Stimulated activated CD8-positive, alpha-beta memory T cell treated with anti-CD3 and anti-CD28 coated beads, Interleukin-7, amount 100 ng/mL, for 4 hours (primary cell): ENCODE data around the gene PSMD8.
A peak's percentile ranks its signal among the peaks of the same experiment; 100 is the strongest.
"Not testable (repeated sequence)": the region's sequence is repeated elsewhere in the genome, so short reads cannot be mapped to it uniquely, and the experiment has no call there.

Experiments used
- DNase-seq, 2 donors: peaks; one replicate each; pipeline ENCODE4 v3.0.0-alpha.2; 2020; ENCODE audit warnings: low read depth in 2 of 2

PSMD8 gene

DNA sequence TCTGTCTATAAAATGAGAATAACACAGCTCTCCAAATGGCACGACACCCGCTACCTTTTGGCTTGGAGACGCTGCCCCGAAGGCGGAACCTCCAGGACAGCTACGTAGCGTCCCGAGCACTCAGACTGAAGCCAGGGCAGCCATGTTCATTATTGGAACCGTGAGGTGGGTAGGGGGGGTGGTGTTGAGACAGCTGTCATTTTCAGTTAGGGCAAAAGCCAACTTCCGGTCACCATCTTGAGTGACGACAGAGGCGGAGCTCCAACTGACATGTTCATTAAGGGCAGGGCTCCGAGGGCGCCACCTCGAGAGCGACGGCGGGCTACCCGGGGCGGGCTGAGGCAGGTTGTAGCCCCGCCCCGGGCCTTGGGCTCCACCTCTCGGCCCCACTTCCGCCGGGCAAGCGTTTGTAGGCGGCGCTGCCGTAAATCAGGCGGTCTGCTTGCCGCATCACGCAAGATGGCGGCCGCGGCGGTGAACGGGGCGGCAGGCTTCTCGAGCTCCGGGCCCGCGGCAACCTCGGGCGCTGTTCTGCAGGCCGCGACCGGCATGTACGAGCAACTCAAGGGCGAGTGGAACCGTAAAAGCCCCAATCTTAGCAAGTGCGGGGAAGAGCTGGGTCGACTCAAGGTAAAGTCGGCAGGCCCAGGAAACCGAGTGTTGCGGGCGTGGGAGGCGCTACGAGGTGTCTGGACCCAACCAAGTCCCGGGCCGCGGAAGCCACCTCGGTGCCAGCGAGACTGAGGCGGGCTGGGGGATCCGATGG is at the start of gene PSMD8:
PSMD8 (plus strand) TSS at position 240 of the 766 bp plus-strand sequence; CDS start at position 271, 31 bp downstream.
- DNase-seq: peak; percentile 98

DNA sequence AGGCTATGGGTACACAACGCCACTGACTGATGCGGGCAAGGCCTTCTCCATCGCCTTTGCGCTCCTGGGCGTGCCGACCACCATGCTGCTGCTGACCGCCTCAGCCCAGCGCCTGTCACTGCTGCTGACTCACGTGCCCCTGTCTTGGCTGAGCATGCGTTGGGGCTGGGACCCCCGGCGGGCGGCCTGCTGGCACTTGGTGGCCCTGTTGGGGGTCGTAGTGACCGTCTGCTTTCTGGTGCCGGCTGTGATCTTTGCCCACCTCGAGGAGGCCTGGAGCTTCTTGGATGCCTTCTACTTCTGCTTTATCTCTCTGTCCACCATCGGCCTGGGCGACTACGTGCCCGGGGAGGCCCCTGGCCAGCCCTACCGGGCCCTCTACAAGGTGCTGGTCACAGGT is 47.8 kb upstream of the PSMD8 start:
- DNase-seq: no peak

DNA sequence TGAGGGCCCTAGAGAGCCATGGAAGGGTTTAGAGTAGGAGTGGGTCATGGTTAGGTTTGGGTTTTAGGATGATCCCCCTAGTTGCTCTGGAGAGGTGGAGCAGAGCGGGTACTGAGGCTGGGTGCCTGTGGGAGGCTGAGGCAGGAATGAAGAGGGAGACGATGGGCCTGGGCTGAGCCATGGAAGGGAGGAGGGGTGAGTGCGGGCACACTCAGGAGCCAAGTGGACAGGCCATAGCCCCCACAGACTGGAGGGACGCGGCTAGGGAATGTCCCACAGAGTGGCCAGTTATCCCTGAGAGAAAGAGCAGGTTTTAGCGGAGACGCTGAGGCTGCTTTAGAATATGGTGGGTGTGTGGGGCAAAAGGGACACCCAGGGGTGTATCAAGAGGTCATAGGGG is 44.7 kb upstream of the PSMD8 start:
- no peak for DNase-seq

DNA sequence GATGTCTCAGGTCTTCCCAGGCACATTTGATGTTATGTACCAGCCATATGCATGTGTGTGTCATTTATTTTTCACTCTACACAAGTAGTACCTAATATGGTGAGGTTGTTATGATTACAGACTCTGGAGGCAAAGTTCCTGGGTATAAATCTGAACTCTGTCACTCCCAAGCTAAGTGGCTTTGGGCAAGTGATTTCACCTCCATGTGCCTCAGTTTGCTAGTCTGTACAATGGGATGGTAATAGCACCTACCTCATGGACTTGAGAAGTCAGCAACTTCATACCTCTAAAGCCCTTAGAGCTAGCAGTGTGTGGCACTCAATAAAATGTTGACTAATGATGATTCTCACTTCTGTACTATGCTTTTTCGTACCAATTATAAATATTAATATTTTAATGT is 42.6 kb upstream of the PSMD8 start:
- no peak for DNase-seq

DNA sequence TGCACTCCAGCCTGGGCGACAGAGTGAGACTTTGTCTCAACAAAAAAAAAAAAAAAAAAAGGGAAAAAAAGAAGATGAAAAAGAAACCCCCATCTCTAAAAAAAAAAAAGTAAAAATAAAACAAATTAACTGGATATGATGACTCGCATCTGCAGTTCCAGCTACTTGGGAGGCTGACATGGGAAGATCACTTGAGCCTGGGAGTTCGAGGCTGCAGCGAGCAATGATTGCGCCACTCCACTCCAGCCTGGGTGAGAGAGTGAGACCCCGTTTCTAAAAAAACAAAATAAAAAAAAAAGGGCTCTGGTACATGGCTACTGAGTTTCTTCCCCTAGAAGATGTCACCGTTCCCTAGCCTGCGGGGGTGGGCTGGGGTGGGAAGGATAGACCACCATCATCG is 41.1 kb upstream of the PSMD8 start:
- DNase-seq: no peak

DNA sequence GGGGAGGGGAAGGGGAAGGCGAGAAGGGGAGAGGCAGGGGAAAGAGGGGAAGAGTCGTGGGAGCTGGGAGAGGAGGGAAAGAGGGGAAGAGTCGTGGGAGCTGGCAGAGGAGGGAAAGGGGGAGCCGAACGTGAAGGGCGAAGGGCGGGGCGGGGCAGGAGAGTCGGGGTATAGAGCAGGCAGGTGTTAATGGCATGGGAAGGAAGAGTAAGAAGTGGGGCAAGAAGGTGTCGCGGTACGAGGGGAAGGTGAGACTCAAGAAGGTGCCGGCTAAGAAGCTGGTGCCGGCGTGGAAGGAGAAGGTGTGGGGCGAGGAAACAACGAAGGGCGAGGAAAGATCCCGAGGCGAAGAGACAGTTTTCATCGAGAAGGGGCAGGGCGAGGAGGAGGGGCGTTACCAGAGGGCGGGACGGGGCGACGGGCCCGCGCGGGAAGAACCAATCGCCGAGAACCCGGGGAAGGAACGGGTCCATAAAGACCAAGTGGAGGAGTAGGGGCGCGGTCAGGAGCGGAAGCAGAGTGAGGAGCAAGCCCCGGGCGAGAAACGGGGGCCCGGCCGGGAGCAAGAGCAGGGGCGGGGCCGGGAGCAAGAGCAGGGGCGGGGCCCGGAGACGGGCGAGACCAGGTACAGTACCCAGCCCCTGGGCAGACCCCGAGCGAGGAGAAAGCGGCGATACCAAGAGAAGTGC is 38.3 kb upstream of the PSMD8 start:
- peak; percentile 91 for DNase-seq

DNA sequence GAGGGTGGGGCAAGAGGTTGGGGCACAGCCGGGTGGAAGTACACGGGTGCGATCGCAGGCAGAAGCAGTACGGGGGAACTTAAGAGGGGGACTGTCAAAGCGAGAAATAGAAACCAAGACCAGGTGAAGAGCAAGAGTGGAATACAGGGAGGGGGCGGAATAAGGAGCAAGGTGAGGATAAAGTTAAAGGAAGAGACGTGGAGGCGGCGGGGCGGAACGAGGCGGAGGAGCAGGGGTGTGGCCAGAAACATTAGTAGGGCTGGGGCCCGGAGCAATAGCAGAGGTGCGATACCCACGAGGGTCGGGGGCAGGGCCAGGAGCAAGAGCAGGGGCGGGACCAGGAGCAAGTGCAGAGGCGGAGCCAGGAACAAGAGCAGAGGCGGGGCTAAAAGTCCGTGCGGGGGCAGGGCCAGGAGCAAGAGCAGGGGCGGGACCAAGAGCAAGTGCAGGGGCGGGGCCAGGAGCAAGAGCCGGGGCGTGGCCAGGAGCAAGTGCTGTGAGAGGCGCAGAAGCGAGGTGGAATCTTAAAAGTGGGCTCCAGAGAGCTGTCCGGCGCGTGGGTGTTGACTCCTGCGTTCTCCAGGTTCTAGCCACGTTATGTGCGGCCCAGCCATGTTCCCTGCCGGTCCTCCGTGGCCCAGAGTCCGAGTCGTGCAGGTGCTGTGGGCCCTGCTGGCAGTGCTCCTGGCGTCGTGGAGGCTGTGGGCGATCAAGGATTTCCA is 37.6 kb upstream of the PSMD8 start:
- DNase-seq: peak; percentile 90 to 93

DNA sequence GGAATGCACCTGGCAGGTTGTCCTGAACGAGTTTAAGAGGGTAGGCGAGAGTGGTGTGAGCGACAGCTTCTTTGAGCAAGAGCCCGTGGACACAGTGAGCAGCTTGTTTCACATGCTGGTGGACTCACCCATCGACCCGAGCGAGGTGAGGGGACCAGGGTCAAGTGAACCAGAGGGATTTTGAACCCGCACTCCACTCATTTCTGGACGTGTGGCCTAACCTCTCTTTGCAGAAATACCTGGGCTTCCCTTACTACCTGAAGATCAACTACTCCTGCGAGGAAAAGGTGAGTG is 37.1 kb upstream of the PSMD8 start:
- DNase-seq: no peak

DNA sequence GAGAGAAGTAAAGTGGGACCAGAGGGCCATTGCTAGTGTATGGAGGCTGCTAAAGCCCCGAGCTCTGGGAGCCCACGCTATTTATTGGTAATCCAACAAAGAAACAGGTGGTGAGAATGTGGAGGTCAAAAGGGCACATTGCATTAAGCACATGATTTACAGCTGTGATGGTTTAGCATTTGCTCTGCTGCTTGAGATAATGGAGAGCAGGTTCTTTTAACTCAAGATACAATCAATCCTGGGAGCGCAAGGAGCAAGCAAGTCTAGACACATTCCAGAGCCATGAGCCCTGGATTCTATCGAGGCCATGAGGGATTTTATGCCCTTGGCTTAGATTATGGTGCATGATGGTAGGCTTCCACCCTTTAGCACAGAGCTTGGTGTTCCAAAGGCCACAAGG is 35.4 kb upstream of the PSMD8 start:
- not testable (repeated sequence) for DNase-seq

DNA sequence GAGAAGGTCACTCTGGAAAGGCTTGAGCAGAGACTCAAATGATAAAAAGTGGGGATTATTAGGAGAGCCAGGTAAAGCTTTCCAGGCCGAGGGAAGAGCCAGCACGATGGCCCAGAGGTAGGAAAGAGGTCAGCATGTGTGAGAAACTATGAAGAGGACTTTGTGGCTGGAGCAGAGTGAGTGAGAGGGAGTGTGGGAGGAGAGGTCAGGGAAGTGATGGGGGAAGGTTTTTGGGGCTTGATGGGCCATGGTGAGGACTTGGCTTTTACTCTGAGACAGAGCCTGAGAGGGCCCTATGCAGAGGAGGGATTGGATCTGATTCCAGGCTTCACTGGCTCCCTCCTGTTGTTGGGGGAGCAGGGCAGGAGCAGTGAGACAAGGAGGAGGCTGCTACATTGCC is 33.4 kb upstream of the PSMD8 start:
- DNase-seq: no peak

DNA sequence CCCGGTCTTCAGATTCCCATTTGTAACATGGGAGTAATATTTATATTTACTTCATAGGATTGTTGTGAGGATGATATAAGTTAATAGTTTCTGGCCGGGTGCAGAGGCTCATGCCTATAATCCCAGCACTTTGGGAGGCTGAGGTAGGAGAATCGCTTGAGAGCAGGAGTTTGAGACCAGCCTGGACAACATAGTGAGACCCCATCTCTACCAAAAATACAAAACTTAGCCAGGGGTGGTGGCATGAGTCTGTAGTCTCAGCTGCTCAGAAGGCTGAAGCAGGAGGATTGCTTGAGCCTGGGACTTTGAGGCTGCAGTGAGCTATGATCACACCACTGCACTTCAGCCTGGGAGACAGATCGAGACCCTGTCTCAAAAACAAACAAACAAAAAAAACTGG is 27.5 kb upstream of the PSMD8 start:
- no peak for DNase-seq

DNA sequence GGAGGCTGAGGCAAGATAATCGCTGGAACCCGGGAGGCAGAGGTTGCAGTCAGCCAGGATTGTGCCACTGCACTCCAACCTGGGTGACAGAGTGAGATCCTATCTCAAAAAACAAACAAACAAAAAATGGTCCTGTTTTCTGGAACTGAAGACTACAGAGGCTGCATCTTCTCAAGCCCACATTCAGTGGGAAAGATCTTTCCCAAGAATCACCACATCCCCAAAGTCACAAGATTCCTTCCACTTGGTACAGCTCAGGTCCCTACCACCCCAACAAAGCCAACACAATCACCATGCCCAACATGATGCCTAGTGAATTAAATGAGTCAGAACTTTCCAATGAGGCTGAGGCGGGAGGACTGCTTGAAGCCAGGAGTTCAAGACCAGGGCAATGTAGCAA is 23.5 kb upstream of the PSMD8 start:
- no peak for DNase-seq

DNA sequence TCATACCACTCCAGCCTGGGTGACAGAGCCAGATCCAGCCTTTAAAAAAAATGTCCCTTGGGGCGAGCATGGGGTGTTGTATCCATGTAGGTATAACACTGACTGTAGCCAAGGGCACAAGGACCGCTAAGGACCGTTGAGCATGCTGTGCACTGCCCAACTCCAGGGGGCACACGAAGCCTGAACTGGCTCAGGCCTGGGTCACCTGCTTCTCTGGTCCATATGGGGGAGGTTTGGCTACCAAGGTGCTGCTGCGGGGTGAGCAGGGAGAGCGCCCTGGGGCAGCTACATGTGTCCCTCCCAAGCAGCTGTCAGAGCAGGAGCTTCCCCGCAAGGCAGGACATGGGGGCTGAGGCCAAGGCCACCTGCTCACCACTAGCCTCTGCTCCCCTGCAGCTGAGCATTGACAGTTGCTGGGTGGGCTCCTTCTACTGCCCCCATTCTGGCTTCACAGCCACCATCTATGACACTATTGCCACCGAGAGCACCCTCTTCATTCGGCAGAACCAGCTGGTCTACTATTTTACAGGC is 22.4 kb upstream of the PSMD8 start:
- no peak for DNase-seq

DNA sequence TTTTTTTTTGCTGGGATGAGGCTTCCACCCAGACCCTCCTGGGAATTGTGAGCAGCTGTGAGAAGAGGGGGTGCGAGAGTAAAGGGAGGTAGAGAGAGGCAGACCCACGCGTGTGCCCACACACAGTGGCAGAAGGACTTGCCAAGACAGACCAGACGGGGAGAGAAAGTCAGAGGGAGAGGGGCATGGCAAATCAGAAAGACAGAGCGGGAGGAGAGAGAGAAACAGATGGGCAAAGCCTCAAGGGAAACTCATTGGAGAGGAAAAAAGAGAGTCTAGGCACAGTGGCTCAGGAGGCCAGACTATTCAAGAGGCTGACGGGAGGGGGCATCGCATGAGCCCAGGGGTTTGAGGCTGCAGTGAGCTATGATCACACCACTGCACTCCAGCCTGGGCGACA is 21.8 kb upstream of the PSMD8 start:
- no peak for DNase-seq

DNA sequence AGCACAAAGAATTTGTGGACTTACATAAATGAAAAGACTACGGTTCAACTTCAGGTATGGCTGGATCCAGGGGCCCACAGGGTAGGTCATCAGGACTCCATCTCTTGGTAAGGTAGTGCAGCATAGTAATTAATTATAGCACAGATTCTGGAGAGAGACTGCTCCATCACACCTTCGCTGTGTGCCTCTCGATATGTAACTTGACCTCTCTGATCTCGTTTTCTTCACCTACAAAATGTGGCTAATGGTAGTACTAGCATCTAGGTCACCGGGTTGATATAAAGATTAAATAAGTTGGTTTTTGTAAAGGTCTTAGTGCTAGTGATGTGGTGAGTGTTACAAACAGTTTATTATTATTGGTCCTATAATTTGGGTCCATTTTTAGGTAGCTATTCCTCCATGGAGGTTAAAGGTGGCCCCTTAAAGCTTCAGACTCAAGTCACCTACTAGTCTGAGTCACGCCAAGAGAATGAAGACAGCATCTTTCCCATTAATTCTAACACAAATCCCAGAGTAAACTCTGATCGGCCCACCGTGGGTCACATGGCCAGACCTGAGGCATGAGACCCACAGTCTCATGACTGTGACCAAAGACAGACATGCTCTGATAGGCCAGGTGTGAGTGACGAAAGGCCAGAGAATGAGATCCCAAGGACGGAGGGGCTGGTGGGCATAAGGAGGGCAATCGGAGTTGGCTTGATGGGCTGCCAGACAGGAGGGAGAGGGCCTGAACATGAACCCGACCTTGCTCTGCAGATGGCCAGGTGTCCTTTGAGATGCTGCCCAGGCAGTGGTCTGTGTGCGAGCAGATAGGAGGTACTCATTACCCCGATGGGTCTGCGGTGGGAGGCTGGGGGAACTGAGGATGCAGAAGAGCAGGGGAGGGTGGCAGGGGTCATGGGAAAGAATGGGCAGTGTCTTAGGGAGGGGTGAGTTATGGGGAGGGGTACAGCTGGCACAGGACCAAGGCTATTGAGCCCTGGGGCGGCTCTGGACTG is 18.3 kb upstream of the PSMD8 start:
- DNase-seq: no peak

DNA sequence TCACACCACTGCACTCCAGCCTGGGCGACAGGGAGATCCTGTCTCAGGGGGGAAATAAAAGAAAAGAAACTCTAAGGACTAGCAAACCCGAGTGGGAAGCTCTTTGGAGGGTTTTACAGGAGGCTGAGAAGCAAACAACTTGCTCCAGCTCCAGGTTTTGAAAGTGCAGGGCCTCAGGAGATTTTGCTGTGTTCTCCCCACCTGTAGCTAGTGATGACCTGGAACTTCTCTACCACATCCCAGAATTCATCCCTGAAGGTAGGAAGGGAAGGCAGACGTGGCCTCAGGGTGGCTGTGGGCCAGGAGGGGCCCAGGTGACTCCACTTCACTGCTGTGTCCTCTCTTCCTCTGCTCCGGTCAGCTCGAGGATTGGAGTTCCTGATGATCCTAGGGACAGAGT is 16.3 kb upstream of the PSMD8 start:
- DNase-seq: no peak

DNA sequence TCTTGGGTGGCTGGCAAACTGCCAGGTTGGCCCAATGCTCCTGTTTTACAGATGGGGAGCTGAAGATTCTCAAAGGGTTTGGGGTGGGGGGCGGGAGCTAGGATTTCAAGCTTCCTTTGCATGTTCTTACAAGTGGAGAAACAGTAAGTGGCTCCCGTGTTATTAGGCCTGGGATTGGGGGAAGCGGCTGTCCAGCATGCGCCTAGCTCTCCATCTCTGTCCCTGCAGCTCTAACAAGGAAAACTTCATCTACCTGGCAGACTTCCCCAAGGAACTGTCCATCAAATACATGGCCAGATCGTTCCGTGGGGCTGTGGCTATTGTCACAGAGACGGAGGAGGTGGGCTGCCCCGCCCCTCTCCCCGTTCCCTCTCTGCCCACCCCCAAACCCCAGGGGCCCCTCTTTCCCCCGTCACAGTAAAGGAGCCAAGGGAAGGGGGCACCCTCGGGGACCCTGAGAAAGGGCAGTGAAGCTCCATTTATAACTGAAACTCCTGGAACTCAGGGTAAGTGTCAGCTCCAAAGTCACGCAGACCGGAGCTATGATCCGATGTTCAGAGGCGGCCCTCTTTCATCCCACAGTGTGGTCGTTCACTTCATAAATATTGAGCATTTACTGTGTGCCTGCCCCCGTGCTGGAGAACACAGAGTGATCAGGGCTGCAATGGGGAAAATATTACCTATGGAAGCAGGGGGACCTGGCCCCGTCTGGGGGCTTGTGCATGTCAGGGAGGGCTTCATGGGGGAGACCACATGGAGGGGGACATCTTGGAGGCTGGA is 14.9 kb upstream of the PSMD8 start:
- DNase-seq: no peak

DNA sequence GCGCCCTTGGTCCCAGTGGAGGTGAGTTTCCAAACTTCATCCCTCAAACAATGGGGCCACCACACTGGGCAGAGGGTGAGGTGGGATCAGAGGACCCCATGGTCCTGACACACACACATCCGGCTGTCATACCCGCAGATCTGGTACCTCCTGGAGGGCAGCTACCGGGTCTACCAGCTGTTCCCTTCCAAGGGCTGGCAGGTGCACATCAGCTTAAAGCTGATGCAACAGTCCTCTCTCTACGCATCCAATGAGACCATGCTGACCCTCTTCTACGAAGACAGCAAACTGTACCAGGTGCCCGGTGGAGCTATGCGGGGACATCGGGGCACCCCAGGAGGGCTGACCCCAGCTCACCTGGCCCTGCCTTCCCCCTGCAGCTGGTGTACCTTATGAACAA is 14.0 kb upstream of the PSMD8 start:
- DNase-seq: no peak

DNA sequence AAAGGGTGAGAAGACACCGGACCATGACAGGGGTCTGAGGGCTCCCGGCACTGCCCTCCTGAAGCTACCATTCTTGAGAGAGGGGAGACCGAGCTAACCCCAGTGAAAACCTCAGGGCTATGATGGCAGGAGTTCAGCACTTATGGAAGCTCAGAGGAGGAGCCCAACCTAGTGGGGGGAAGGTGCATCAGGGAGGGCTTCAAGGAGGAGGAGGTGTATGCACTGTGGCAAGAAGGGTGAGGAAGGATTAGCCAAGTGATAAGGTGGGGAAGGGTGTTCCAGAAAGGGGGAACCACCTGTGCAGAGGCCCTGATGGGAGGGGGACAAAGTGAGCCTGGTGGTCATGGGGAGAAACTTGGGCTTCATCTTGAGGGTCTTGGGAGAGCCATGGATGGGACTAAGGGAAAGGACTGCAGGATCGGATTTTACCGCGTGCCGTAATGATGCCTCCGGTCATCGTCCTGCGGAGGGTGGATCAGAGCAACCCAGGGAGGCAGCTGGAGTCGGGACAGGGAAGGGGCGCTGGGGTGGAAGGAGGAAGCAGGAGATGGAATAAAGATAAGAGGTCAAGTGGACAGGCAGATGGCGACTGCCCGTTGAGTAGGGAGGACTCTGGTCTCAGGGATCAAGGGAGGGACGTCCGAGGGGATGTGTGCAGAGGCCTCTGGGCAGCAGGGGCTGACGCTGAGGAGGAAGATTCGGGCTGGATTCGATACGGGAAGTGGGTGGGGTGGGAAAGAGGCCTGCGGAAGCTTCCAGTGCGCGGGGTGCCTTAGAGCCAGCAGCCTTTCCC is 13.3 kb upstream of the PSMD8 start:
- DNase-seq: no peak

DNA sequence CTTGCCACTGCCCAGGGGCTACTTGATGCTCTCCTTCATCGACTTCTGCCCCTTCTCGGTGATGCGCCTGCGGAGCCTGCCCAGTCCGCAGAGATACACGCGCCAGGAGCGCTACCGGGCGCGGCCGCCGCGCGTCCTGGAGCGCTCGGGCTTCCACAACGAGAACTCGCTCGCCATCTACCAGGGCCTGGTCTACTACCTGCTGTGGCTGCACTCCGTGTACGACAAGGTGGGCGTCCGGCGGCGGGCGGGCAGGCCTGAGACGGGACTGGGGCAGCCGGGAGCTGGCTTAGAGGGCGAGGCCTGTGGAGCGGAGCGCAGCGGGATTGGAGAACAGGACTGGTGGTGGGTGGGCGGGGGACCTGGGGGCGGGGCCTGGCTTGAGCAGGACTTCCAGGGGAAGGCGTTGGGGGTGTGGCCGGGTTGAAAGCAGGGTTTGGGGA is 12.7 kb upstream of the PSMD8 start:
- peak; percentile 31 to 54 for DNase-seq
